Measurements from ENCODE around the gene FLT1.

FLT1 gene

GRCh38 chr13:28530729-28531076, 35.8 kb upstream of the FLT1 start:
- no peak overlapping the region for H3K27ac ChIP-seq (ENCODE audit: low read depth, low read length)
- H3K9me3 ChIP-seq (ENCODE audit: control insufficient read depth in 5 of 5, low read length in 5 of 5): no peaks in the 10 kb centered on the region
- H3K4me1 ChIP-seq (ENCODE audit: control insufficient read depth in 5 of 5, insufficient read depth in 5 of 5, low read length in 5 of 5): peaks cover 2 to 31% (median 22%) of the 10 kb centered on the region in 5 donors
- H3K4me3 ChIP-seq (ENCODE audit: low read depth in 1 of 5, low read length in 5 of 5): peak overlapping the region in 3 of 5 donors; percentile 29 to 65 (median 62)
- H3K27me3 ChIP-seq (ENCODE audit: control insufficient read depth in 5 of 5, insufficient read depth in 4 of 5, low read length in 5 of 5): peaks cover 11 to 30% (median 22%) of the 10 kb centered on the region in 5 donors
- no peak overlapping the region for H3K9ac ChIP-seq (ENCODE audit: low read length in 5 of 5)
- H3K36me3 ChIP-seq (ENCODE audit: control insufficient read depth in 5 of 5, insufficient read depth in 5 of 5, low read length in 5 of 5): no peaks in the 10 kb centered on the region

- no peak overlapping the region for H3K9ac ChIP-seq (ENCODE audit: low read length in 5 of 5)
- H3K4me3 ChIP-seq (ENCODE audit: low read depth in 1 of 5, low read length in 5 of 5): no peak overlapping the region
- peaks cover 2 to 31% (median 22%) of the 10 kb centered on the region in 5 donors for H3K4me1 ChIP-seq (ENCODE audit: control insufficient read depth in 5 of 5, insufficient read depth in 5 of 5, low read length in 5 of 5)
- H3K27ac ChIP-seq (ENCODE audit: low read depth, low read length): no peak overlapping the region
- peaks cover 11 to 30% (median 22%) of the 10 kb centered on the region in 5 donors for H3K27me3 ChIP-seq (ENCODE audit: control insufficient read depth in 5 of 5, insufficient read depth in 4 of 5, low read length in 5 of 5)
- H3K9me3 ChIP-seq (ENCODE audit: control insufficient read depth in 5 of 5, low read length in 5 of 5): no peaks in the 10 kb centered on the region
- no peaks in the 10 kb centered on the region for H3K36me3 ChIP-seq (ENCODE audit: control insufficient read depth in 5 of 5, insufficient read depth in 5 of 5, low read length in 5 of 5)
Measured at GRCh38 chr13:28529836-28530235, 34.9 kb upstream of the FLT1 start.

- H3K4me1 ChIP-seq (ENCODE audit: control insufficient read depth in 5 of 5, insufficient read depth in 5 of 5, low read length in 5 of 5): peaks cover 2 to 31% (median 22%) of the 10 kb centered on the region in 5 donors
- no peaks in the 10 kb centered on the region for H3K36me3 ChIP-seq (ENCODE audit: control insufficient read depth in 5 of 5, insufficient read depth in 5 of 5, low read length in 5 of 5)
- H3K4me3 ChIP-seq (ENCODE audit: low read depth in 1 of 5, low read length in 5 of 5): no peak overlapping the region
- H3K27ac ChIP-seq (ENCODE audit: low read depth, low read length): no peak overlapping the region
- no peaks in the 10 kb centered on the region for H3K9me3 ChIP-seq (ENCODE audit: control insufficient read depth in 5 of 5, low read length in 5 of 5)
- no peak overlapping the region for H3K9ac ChIP-seq (ENCODE audit: low read length in 5 of 5)
- H3K27me3 ChIP-seq (ENCODE audit: control insufficient read depth in 5 of 5, insufficient read depth in 4 of 5, low read length in 5 of 5): peaks cover 6 to 27% (median 20%) of the 10 kb centered on the region in 5 donors
Measured at GRCh38 chr13:28528848-28529247, 33.9 kb upstream of the FLT1 start.

- H3K4me3 ChIP-seq (ENCODE audit: low read depth in 1 of 5, low read length in 5 of 5): no peak overlapping the region
- H3K27ac ChIP-seq (ENCODE audit: low read depth, low read length): no peak overlapping the region
- H3K36me3 ChIP-seq (ENCODE audit: control insufficient read depth in 5 of 5, insufficient read depth in 5 of 5, low read length in 5 of 5): no peaks in the 10 kb centered on the region
- H3K9me3 ChIP-seq (ENCODE audit: control insufficient read depth in 5 of 5, low read length in 5 of 5): no peaks in the 10 kb centered on the region
- peaks cover 6 to 26% (median 20%) of the 10 kb centered on the region in 5 donors for H3K27me3 ChIP-seq (ENCODE audit: control insufficient read depth in 5 of 5, insufficient read depth in 4 of 5, low read length in 5 of 5)
- H3K9ac ChIP-seq (ENCODE audit: low read length in 5 of 5): no peak overlapping the region
- H3K4me1 ChIP-seq (ENCODE audit: control insufficient read depth in 5 of 5, insufficient read depth in 5 of 5, low read length in 5 of 5): peaks cover 2 to 31% (median 22%) of the 10 kb centered on the region in 5 donors
Measured at GRCh38 chr13:28528388-28528787, 33.5 kb upstream of the FLT1 start.

GRCh38 chr13:28527629-28528028, 32.7 kb upstream of the FLT1 start:
- Histone ChIP-seq H3K27ac (ENCODE audit: low read depth, low read length) (no peak overlapping the region), H3K4me1 (ENCODE audit: control insufficient read depth in 5 of 5, insufficient read depth in 5 of 5, low read length in 5 of 5) (peaks cover 2 to 26% (median 16%) of the 10 kb centered on the region in 5 donors), H3K36me3 (ENCODE audit: control insufficient read depth in 5 of 5, insufficient read depth in 5 of 5, low read length in 5 of 5) (no peaks in the 10 kb centered on the region), H3K27me3 (ENCODE audit: control insufficient read depth in 5 of 5, insufficient read depth in 4 of 5, low read length in 5 of 5) (peaks cover 5 to 20% (median 17%) of the 10 kb centered on the region in 5 donors), H3K9me3 (ENCODE audit: control insufficient read depth in 5 of 5, low read length in 5 of 5) (no peaks in the 10 kb centered on the region), H3K9ac (ENCODE audit: low read length in 5 of 5) (peak overlapping the region in 1 of 5 donors; percentile 45), H3K4me3 (ENCODE audit: low read depth in 1 of 5, low read length in 5 of 5) (no peak overlapping the region)

- Histone ChIP-seq H3K27ac (ENCODE audit: low read depth, low read length) (no peak overlapping the region), H3K9ac (ENCODE audit: low read length in 5 of 5) (no peak overlapping the region), H3K4me3 (ENCODE audit: low read depth in 1 of 5, low read length in 5 of 5) (no peak overlapping the region), H3K36me3 (ENCODE audit: control insufficient read depth in 5 of 5, insufficient read depth in 5 of 5, low read length in 5 of 5) (no peaks in the 10 kb centered on the region), H3K4me1 (ENCODE audit: control insufficient read depth in 5 of 5, insufficient read depth in 5 of 5, low read length in 5 of 5) (peaks cover 2 to 19% (median 13%) of the 10 kb centered on the region in 5 donors), H3K9me3 (ENCODE audit: control insufficient read depth in 5 of 5, low read length in 5 of 5) (no peaks in the 10 kb centered on the region), H3K27me3 (ENCODE audit: control insufficient read depth in 5 of 5, insufficient read depth in 4 of 5, low read length in 5 of 5) (peaks cover 3 to 19% (median 15%) of the 10 kb centered on the region in 5 donors)
Measured at GRCh38 chr13:28526876-28527275, 31.9 kb upstream of the FLT1 start.

- Histone ChIP-seq H3K4me3 (ENCODE audit: low read depth in 1 of 5, low read length in 5 of 5) (no peak overlapping the region), H3K27me3 (ENCODE audit: control insufficient read depth in 5 of 5, insufficient read depth in 4 of 5, low read length in 5 of 5) (peaks cover 0 to 5% (median 0%) of the 10 kb centered on the region in 5 donors), H3K9ac (ENCODE audit: low read length in 5 of 5) (no peak overlapping the region)
Measured at GRCh38 chr13:28522871-28523270, 27.9 kb upstream of the FLT1 start.

GRCh38 chr13:28513745-28514144, 18.8 kb upstream of the FLT1 start:
- Histone ChIP-seq H3K9ac (ENCODE audit: low read length in 5 of 5) (no peak overlapping the region), H3K9me3 (ENCODE audit: control insufficient read depth in 5 of 5, low read length in 5 of 5) (no peaks in the 10 kb centered on the region), H3K36me3 (ENCODE audit: control insufficient read depth in 5 of 5, insufficient read depth in 5 of 5, low read length in 5 of 5) (no peaks in the 10 kb centered on the region), H3K4me3 (ENCODE audit: low read depth in 1 of 5, low read length in 5 of 5) (no peak overlapping the region), H3K4me1 (ENCODE audit: control insufficient read depth in 5 of 5, insufficient read depth in 5 of 5, low read length in 5 of 5) (no peaks in the 10 kb centered on the region), H3K27ac (ENCODE audit: low read depth, low read length) (no peak overlapping the region), H3K27me3 (ENCODE audit: control insufficient read depth in 5 of 5, insufficient read depth in 4 of 5, low read length in 5 of 5) (peaks cover 0 to 2% (median 0%) of the 10 kb centered on the region in 5 donors)

More at GRCh38 chr13:28522871-28523270, 27.9 kb upstream of the FLT1 start:
- Histone ChIP-seq H3K9me3 (ENCODE audit: control insufficient read depth in 5 of 5, low read length in 5 of 5) (no peaks in the 10 kb centered on the region), H3K4me1 (ENCODE audit: control insufficient read depth in 5 of 5, insufficient read depth in 5 of 5, low read length in 5 of 5) (peaks cover 0 to 2% (median 0%) of the 10 kb centered on the region in 5 donors), H3K27ac (ENCODE audit: low read depth, low read length) (no peak overlapping the region), H3K36me3 (ENCODE audit: control insufficient read depth in 5 of 5, insufficient read depth in 5 of 5, low read length in 5 of 5) (no peaks in the 10 kb centered on the region)

GRCh38 chr13:28510542-28510941, 15.6 kb upstream of the FLT1 start:
- no peaks in the 10 kb centered on the region for H3K36me3 ChIP-seq (ENCODE audit: control insufficient read depth in 5 of 5, insufficient read depth in 5 of 5, low read length in 5 of 5)
- H3K27me3 ChIP-seq (ENCODE audit: control insufficient read depth in 5 of 5, insufficient read depth in 4 of 5, low read length in 5 of 5): no peaks in the 10 kb centered on the region
- no peak overlapping the region for H3K9ac ChIP-seq (ENCODE audit: low read length in 5 of 5)
- H3K4me3 ChIP-seq (ENCODE audit: low read depth in 1 of 5, low read length in 5 of 5): no peak overlapping the region
- H3K27ac ChIP-seq (ENCODE audit: low read depth, low read length): no peak overlapping the region
- no peaks in the 10 kb centered on the region for H3K9me3 ChIP-seq (ENCODE audit: control insufficient read depth in 5 of 5, low read length in 5 of 5)
- peaks cover 0 to 4% (median 1%) of the 10 kb centered on the region in 5 donors for H3K4me1 ChIP-seq (ENCODE audit: control insufficient read depth in 5 of 5, insufficient read depth in 5 of 5, low read length in 5 of 5)

GRCh38 chr13:28510066-28510465, 15.1 kb upstream of the FLT1 start:
- Histone ChIP-seq H3K4me3 (ENCODE audit: low read depth in 1 of 5, low read length in 5 of 5) (no peak overlapping the region), H3K27ac (ENCODE audit: low read depth, low read length) (no peak overlapping the region), H3K9me3 (ENCODE audit: control insufficient read depth in 5 of 5, low read length in 5 of 5) (no peaks in the 10 kb centered on the region), H3K9ac (ENCODE audit: low read length in 5 of 5) (no peak overlapping the region), H3K27me3 (ENCODE audit: control insufficient read depth in 5 of 5, insufficient read depth in 4 of 5, low read length in 5 of 5) (no peaks in the 10 kb centered on the region), H3K36me3 (ENCODE audit: control insufficient read depth in 5 of 5, insufficient read depth in 5 of 5, low read length in 5 of 5) (no peaks in the 10 kb centered on the region), H3K4me1 (ENCODE audit: control insufficient read depth in 5 of 5, insufficient read depth in 5 of 5, low read length in 5 of 5) (peaks cover 0 to 7% (median 1%) of the 10 kb centered on the region in 5 donors)
